Measurements from ENCODE around the gene GOLGA1. TPM values are rescaled to one million over a fixed set of nuclear protein-coding genes. Genes with fewer than 3 reads are reported as not detected.

Gene GOLGA1
- total RNA-seq, 1 donor from 2014 or later: 11.0 TPM

DNA sequence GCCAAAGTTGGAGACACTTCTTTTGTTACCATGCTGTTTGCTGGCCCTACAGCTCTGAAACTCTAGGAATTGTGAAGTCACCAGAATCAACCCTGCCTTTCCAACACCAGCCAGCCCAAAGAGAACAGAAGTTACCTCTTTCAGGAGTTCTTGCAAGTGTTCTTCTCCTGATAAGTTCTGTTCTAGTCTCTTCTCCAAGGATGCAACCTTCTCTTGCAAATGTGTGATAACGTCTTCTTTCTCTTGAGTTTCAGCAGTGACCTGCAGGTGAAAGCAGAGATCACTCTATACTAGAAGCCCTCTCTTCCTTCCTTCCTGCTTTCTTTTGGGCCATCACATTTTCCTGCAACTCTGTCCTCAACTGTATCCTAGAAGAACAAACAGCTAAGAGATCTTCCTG lies 29.1 kb downstream of the GOLGA1 start:
- peaks cover 35 to 57% (median 42%) of the 10 kb centered on the region in 3 donors for H3K36me3 ChIP-seq (ENCODE audit: control insufficient read depth in 3 of 3, insufficient read depth in 3 of 3, low read length in 3 of 3)

GRCh38 chr9:124908098-124908497 lies 32.8 kb downstream of the GOLGA1 start:
- no peaks in the 10 kb centered on the region for H3K27me3 ChIP-seq (ENCODE audit: control insufficient read depth in 3 of 3, insufficient read depth in 3 of 3, low read length in 3 of 3)
- H3K9me3 ChIP-seq (ENCODE audit: control insufficient read depth in 3 of 3, low read length in 3 of 3): no peaks in the 10 kb centered on the region
- H3K36me3 ChIP-seq (ENCODE audit: control insufficient read depth in 3 of 3, insufficient read depth in 3 of 3, low read length in 3 of 3): peaks cover 27 to 44% (median 38%) of the 10 kb centered on the region in 3 donors
- H3K4me1 ChIP-seq (ENCODE audit: control insufficient read depth in 3 of 3, insufficient read depth in 3 of 3, low read length in 3 of 3): no peaks in the 10 kb centered on the region
- no peak overlapping the region for H3K9ac ChIP-seq (ENCODE audit: low read depth in 1 of 3, low read length in 3 of 3)
- no peak overlapping the region for H3K4me3 ChIP-seq (ENCODE audit: low read length in 3 of 3)
- no peak overlapping the region for H3K27ac ChIP-seq (ENCODE audit: low read depth, low read length)

More for the DNA sequence above, 29.1 kb downstream of the GOLGA1 start:
- no peak overlapping the region for H3K9ac ChIP-seq (ENCODE audit: low read depth in 1 of 3, low read length in 3 of 3)
- no peak overlapping the region for H3K4me3 ChIP-seq (ENCODE audit: low read length in 3 of 3)
- no peak overlapping the region for H3K27ac ChIP-seq (ENCODE audit: low read depth, low read length)
- H3K9me3 ChIP-seq (ENCODE audit: control insufficient read depth in 3 of 3, low read length in 3 of 3): no peaks in the 10 kb centered on the region
- H3K4me1 ChIP-seq (ENCODE audit: control insufficient read depth in 3 of 3, insufficient read depth in 3 of 3, low read length in 3 of 3): peaks cover 0 to 9% (median 0%) of the 10 kb centered on the region in 3 donors
- H3K27me3 ChIP-seq (ENCODE audit: control insufficient read depth in 3 of 3, insufficient read depth in 3 of 3, low read length in 3 of 3): no peaks in the 10 kb centered on the region

GRCh38 chr9:124906966-124907365 lies 33.9 kb downstream of the GOLGA1 start:
- no peaks in the 10 kb centered on the region for H3K9me3 ChIP-seq (ENCODE audit: control insufficient read depth in 3 of 3, low read length in 3 of 3)
- H3K36me3 ChIP-seq (ENCODE audit: control insufficient read depth in 3 of 3, insufficient read depth in 3 of 3, low read length in 3 of 3): peaks cover 17 to 35% (median 29%) of the 10 kb centered on the region in 3 donors
- no peak overlapping the region for H3K9ac ChIP-seq (ENCODE audit: low read depth in 1 of 3, low read length in 3 of 3)
- H3K4me1 ChIP-seq (ENCODE audit: control insufficient read depth in 3 of 3, insufficient read depth in 3 of 3, low read length in 3 of 3): no peaks in the 10 kb centered on the region
- no peak overlapping the region for H3K27ac ChIP-seq (ENCODE audit: low read depth, low read length)
- H3K4me3 ChIP-seq (ENCODE audit: low read length in 3 of 3): no peak overlapping the region
- H3K27me3 ChIP-seq (ENCODE audit: control insufficient read depth in 3 of 3, insufficient read depth in 3 of 3, low read length in 3 of 3): no peaks in the 10 kb centered on the region

DNA sequence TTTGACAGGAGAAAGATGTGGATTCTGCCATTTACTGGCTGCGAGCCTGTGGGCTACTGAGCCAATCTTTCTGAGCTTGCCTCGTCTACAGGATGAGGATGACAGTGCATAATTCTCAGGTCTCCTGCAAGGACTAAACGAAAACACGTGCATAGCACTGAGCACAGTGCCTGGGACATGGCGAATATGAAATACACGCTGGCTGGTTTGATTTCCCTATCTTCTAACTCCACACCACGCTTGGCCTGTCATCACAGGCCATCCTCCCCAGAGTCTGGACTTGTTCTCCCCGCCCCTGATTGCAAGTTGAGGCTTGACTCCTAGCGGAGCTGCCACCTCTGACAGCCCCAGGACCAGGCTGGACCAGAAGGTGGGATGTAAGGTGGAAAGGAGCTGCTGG lies 41.0 kb downstream of the GOLGA1 start:
- H3K27me3 ChIP-seq (ENCODE audit: control insufficient read depth in 3 of 3, insufficient read depth in 3 of 3, low read length in 3 of 3): no peaks in the 10 kb centered on the region
- H3K9me3 ChIP-seq (ENCODE audit: control insufficient read depth in 3 of 3, low read length in 3 of 3): no peaks in the 10 kb centered on the region
- peaks cover 32 to 38% (median 37%) of the 10 kb centered on the region in 3 donors for H3K36me3 ChIP-seq (ENCODE audit: control insufficient read depth in 3 of 3, insufficient read depth in 3 of 3, low read length in 3 of 3)
- H3K9ac ChIP-seq (ENCODE audit: low read depth in 1 of 3, low read length in 3 of 3): no peak overlapping the region
- H3K4me1 ChIP-seq (ENCODE audit: control insufficient read depth in 3 of 3, insufficient read depth in 3 of 3, low read length in 3 of 3): no peaks in the 10 kb centered on the region
- H3K27ac ChIP-seq (ENCODE audit: low read depth, low read length): no peak overlapping the region
- no peak overlapping the region for H3K4me3 ChIP-seq (ENCODE audit: low read length in 3 of 3)

- Histone ChIP-seq H3K4me3 (ENCODE audit: low read length in 3 of 3) (no peak overlapping the region), H3K27ac (ENCODE audit: low read depth, low read length) (no peak overlapping the region), H3K9me3 (ENCODE audit: control insufficient read depth in 3 of 3, low read length in 3 of 3) (no peaks in the 10 kb centered on the region), H3K4me1 (ENCODE audit: control insufficient read depth in 3 of 3, insufficient read depth in 3 of 3, low read length in 3 of 3) (no peaks in the 10 kb centered on the region), H3K9ac (ENCODE audit: low read depth in 1 of 3, low read length in 3 of 3) (no peak overlapping the region), H3K36me3 (ENCODE audit: control insufficient read depth in 3 of 3, insufficient read depth in 3 of 3, low read length in 3 of 3) (peaks cover 37 to 50% (median 47%) of the 10 kb centered on the region in 3 donors), H3K27me3 (ENCODE audit: control insufficient read depth in 3 of 3, insufficient read depth in 3 of 3, low read length in 3 of 3) (no peaks in the 10 kb centered on the region)
Observed at GRCh38 chr9:124897570-124898460, 43.1 kb downstream of the GOLGA1 start.

DNA sequence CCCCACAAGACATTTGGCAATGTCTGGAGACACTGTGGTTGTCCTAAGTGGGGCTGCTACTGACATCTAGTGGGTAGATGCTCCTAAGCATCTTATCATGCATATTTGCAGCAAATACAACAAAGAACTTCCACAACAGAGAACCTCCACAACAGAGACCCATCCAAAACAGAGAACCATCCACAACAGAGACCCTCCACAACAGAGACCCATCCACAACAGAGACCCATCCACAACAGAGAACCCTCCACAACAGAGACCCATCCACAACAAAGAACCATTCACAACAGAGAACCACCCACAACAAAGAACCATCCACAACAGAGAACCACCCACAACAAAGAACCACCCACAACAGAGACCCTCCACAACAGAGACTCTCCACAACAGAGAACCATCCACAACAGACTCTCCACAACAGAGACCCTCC lies 46.1 kb downstream of the GOLGA1 start:
- H3K4me3 ChIP-seq (ENCODE audit: low read length in 3 of 3): no peak overlapping the region
- H3K4me1 ChIP-seq (ENCODE audit: control insufficient read depth in 3 of 3, insufficient read depth in 3 of 3, low read length in 3 of 3): no peaks in the 10 kb centered on the region
- H3K9ac ChIP-seq (ENCODE audit: low read depth in 1 of 3, low read length in 3 of 3): no peak overlapping the region
- no peaks in the 10 kb centered on the region for H3K27me3 ChIP-seq (ENCODE audit: control insufficient read depth in 3 of 3, insufficient read depth in 3 of 3, low read length in 3 of 3)
- peaks cover 44 to 69% (median 58%) of the 10 kb centered on the region in 3 donors for H3K36me3 ChIP-seq (ENCODE audit: control insufficient read depth in 3 of 3, insufficient read depth in 3 of 3, low read length in 3 of 3)
- no peak overlapping the region for H3K27ac ChIP-seq (ENCODE audit: low read depth, low read length)
- H3K9me3 ChIP-seq (ENCODE audit: control insufficient read depth in 3 of 3, low read length in 3 of 3): no peaks in the 10 kb centered on the region

GRCh38 chr9:124894035-124894740 lies 46.7 kb downstream of the GOLGA1 start:
- H3K9ac ChIP-seq (ENCODE audit: low read depth in 1 of 3, low read length in 3 of 3): no peak overlapping the region
- no peaks in the 10 kb centered on the region for H3K9me3 ChIP-seq (ENCODE audit: control insufficient read depth in 3 of 3, low read length in 3 of 3)
- H3K36me3 ChIP-seq (ENCODE audit: control insufficient read depth in 3 of 3, insufficient read depth in 3 of 3, low read length in 3 of 3): peaks cover 43 to 69% (median 57%) of the 10 kb centered on the region in 3 donors
- no peak overlapping the region for H3K4me3 ChIP-seq (ENCODE audit: low read length in 3 of 3)
- no peaks in the 10 kb centered on the region for H3K4me1 ChIP-seq (ENCODE audit: control insufficient read depth in 3 of 3, insufficient read depth in 3 of 3, low read length in 3 of 3)
- no peaks in the 10 kb centered on the region for H3K27me3 ChIP-seq (ENCODE audit: control insufficient read depth in 3 of 3, insufficient read depth in 3 of 3, low read length in 3 of 3)
- H3K27ac ChIP-seq (ENCODE audit: low read depth, low read length): no peak overlapping the region

- H3K36me3 ChIP-seq (ENCODE audit: control insufficient read depth in 3 of 3, insufficient read depth in 3 of 3, low read length in 3 of 3): peaks cover 49 to 78% (median 64%) of the 10 kb centered on the region in 3 donors
- H3K27me3 ChIP-seq (ENCODE audit: control insufficient read depth in 3 of 3, insufficient read depth in 3 of 3, low read length in 3 of 3): no peaks in the 10 kb centered on the region
Observed at GRCh38 chr9:124890179-124890578, 50.7 kb downstream of the GOLGA1 start.

GRCh38 chr9:124889006-124889405 lies 51.9 kb downstream of the GOLGA1 start:
- Histone ChIP-seq H3K27ac (ENCODE audit: low read depth, low read length) (no peak overlapping the region), H3K4me1 (ENCODE audit: control insufficient read depth in 3 of 3, insufficient read depth in 3 of 3, low read length in 3 of 3) (peaks cover 2 to 7% (median 2%) of the 10 kb centered on the region in 3 donors), H3K36me3 (ENCODE audit: control insufficient read depth in 3 of 3, insufficient read depth in 3 of 3, low read length in 3 of 3) (peaks cover 46 to 81% (median 71%) of the 10 kb centered on the region in 3 donors), H3K27me3 (ENCODE audit: control insufficient read depth in 3 of 3, insufficient read depth in 3 of 3, low read length in 3 of 3) (no peaks in the 10 kb centered on the region), H3K9me3 (ENCODE audit: control insufficient read depth in 3 of 3, low read length in 3 of 3) (no peaks in the 10 kb centered on the region), H3K4me3 (ENCODE audit: low read length in 3 of 3) (no peak overlapping the region), H3K9ac (ENCODE audit: low read depth in 1 of 3, low read length in 3 of 3) (no peak overlapping the region)

More at GRCh38 chr9:124890179-124890578, 50.7 kb downstream of the GOLGA1 start:
- H3K9me3 ChIP-seq (ENCODE audit: control insufficient read depth in 3 of 3, low read length in 3 of 3): no peaks in the 10 kb centered on the region
- no peak overlapping the region for H3K9ac ChIP-seq (ENCODE audit: low read depth in 1 of 3, low read length in 3 of 3)
- H3K4me3 ChIP-seq (ENCODE audit: low read length in 3 of 3): no peak overlapping the region
- H3K4me1 ChIP-seq (ENCODE audit: control insufficient read depth in 3 of 3, insufficient read depth in 3 of 3, low read length in 3 of 3): peaks cover 2 to 7% (median 2%) of the 10 kb centered on the region in 3 donors
- H3K27ac ChIP-seq (ENCODE audit: low read depth, low read length): no peak overlapping the region

DNA sequence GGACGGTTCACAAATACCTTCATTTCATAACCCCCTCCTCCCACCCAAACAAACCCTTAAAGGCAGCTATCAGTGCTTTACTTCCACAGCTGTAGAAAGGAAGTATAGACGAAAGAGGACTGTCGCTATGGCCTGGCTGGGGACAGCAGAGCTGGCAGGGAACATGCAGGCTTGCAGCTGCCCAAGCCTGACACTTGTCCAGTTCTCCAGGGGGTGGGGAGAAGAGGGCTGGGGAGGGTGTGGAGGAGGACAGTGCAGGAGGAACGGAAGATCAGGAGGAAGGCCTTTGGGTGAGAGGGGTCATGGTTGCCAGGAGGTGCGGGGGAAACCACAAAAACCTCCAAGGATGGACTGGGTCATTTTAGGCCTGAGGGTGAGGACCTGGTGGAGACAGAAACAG lies 53.1 kb downstream of the GOLGA1 start:
- Histone ChIP-seq H3K4me1 (ENCODE audit: control insufficient read depth in 3 of 3, insufficient read depth in 3 of 3, low read length in 3 of 3) (peaks cover 2 to 7% (median 2%) of the 10 kb centered on the region in 3 donors), H3K4me3 (ENCODE audit: low read length in 3 of 3) (no peak overlapping the region), H3K9ac (ENCODE audit: low read depth in 1 of 3, low read length in 3 of 3) (no peak overlapping the region), H3K27ac (ENCODE audit: low read depth, low read length) (no peak overlapping the region), H3K9me3 (ENCODE audit: control insufficient read depth in 3 of 3, low read length in 3 of 3) (no peaks in the 10 kb centered on the region), H3K36me3 (ENCODE audit: control insufficient read depth in 3 of 3, insufficient read depth in 3 of 3, low read length in 3 of 3) (peaks cover 43 to 71% (median 62%) of the 10 kb centered on the region in 3 donors), H3K27me3 (ENCODE audit: control insufficient read depth in 3 of 3, insufficient read depth in 3 of 3, low read length in 3 of 3) (no peaks in the 10 kb centered on the region)

All from skeletal muscle tissue (tissue), 4 donors.